WTC11 (cell line): ENCODE measurements around the gene PPM1M. TPM values are rescaled to one million over a fixed set of nuclear protein-coding genes. Genes with fewer than 3 reads are reported as not detected.

ENCODE experiments used
- ATAC-seq: fragments of 200-7000 bp; cut with Tn5 transposase; 2 replicates; pipeline ENCODE4 v1.10.0; 2021; ENCODE audit warnings: mild to moderate bottlenecking, moderate library complexity
- CTCF ChIA-PET: fragments of 300-600 bp; sonication (Branson Sonifier 250); formaldehyde crosslinking; loops from one replicate; lab custom pipeline; 2021; ENCODE audit warnings: antibody characterized with exemption; lab: Charles Lee
- POLR2A ChIA-PET: fragments of 350-600 bp; sonication (Branson Sonifier 250); formaldehyde crosslinking; loops from one replicate; lab custom pipeline; 2021; ENCODE audit warnings: antibody characterized with exemption; lab: Charles Lee
- DNase-seq: peaks from one replicate; pipeline ENCODE4 v3.0.0; 2021; ENCODE audit warnings: low spot score
- H3K27ac Mint-ChIP-seq: 2 replicates; pipeline ENCODE4 v1.8.0; 2021; ENCODE audit warnings: mixed read lengths
- H3K27me3 Mint-ChIP-seq: 2 replicates; pipeline ENCODE4 v1.8.0; 2021; ENCODE audit warnings: low read depth, mild to moderate bottlenecking, moderate library complexity, mixed read lengths
- H3K36me3 Mint-ChIP-seq: 2 replicates; pipeline ENCODE4 v1.8.0; 2021; ENCODE audit warnings: mixed read lengths
- H3K4me1 Mint-ChIP-seq: 2 replicates; pipeline ENCODE4 v1.8.0; 2022; ENCODE audit warnings: mixed read lengths
- H3K4me3 Mint-ChIP-seq: 2 replicates; pipeline ENCODE4 v1.8.0; 2021; ENCODE audit warnings: mild to moderate bottlenecking, moderate library complexity, mixed read lengths
- H3K9me3 Mint-ChIP-seq: 2 replicates; pipeline ENCODE4 v1.8.0; 2021; ENCODE audit warnings: mixed read lengths
- FOXP1 ChIP-seq: sonication (generic); formaldehyde crosslinking; IDR thresholded peaks from 2 replicates; pipeline ENCODE4 v1.8.0; 2022; ENCODE audit warnings: missing genetic modification reagents, mild to moderate bottlenecking, moderate library complexity, borderline replicate concordance
- GTF2I ChIP-seq: fragments of 250-450 bp; sonication (Bioruptor Pico); conservative IDR thresholded peaks from 2 replicates; pipeline ENCODE4 v1.4.0; 2021; ENCODE audit warnings: mild to moderate bottlenecking
- HMGXB4 ChIP-seq: sonication (generic); formaldehyde crosslinking; IDR thresholded peaks from 2 replicates; pipeline ENCODE4 v1.8.1; 2023; ENCODE audit warnings: mild to moderate bottlenecking, moderate library complexity, missing genetic modification reagents
- MXD4 ChIP-seq: fragments of 250-450 bp; sonication (Bioruptor Pico); IDR thresholded peaks from 2 replicates; pipeline ENCODE4 v1.8.0; 2021; ENCODE audit warnings: mild to moderate bottlenecking, moderate library complexity, borderline replicate concordance
- NR1H2 ChIP-seq: sonication (generic); formaldehyde crosslinking; IDR thresholded peaks from 2 replicates; pipeline ENCODE4 v1.9.0; 2021; ENCODE audit warnings: mild to moderate bottlenecking, moderate library complexity, missing genetic modification reagents
- NR3C1 ChIP-seq: sonication (generic); formaldehyde crosslinking; conservative IDR thresholded peaks from 2 replicates; pipeline ENCODE4 v1.8.1; 2023; ENCODE audit warnings: low read depth, mild to moderate bottlenecking, missing genetic modification reagents
- OVOL2 ChIP-seq: fragments of 250-450 bp; sonication (Bioruptor Pico); IDR thresholded peaks from 2 replicates; pipeline ENCODE4 v1.9.0; 2021; ENCODE audit warnings: mild to moderate bottlenecking, borderline replicate concordance
- RELA ChIP-seq: sonication (generic); formaldehyde crosslinking; IDR thresholded peaks from 2 replicates; pipeline ENCODE4 v1.8.1; 2022; ENCODE audit warnings: missing genetic modification reagents, mild to moderate bottlenecking, borderline replicate concordance
- SOX15 ChIP-seq: fragments of 250-450 bp; sonication (Bioruptor Pico); IDR thresholded peaks from 2 replicates; pipeline ENCODE4 v1.9.0; 2021; ENCODE audit warnings: mild to moderate bottlenecking
- TP53 ChIP-seq: sonication (generic); formaldehyde crosslinking; IDR thresholded peaks from 2 replicates; pipeline ENCODE4 v1.8.1; 2023; ENCODE audit warnings: mild to moderate bottlenecking, missing genetic modification reagents
- ZNF121 ChIP-seq: sonication (generic); formaldehyde crosslinking; IDR thresholded peaks from 2 replicates; pipeline ENCODE4 v1.8.0; 2023; ENCODE audit warnings: missing genetic modification reagents
- ZNF232 ChIP-seq: sonication (generic); formaldehyde crosslinking; IDR thresholded peaks from 2 replicates; pipeline ENCODE4 v1.8.0; 2022; ENCODE audit warnings: mild to moderate bottlenecking, missing genetic modification reagents
- ZNF263 ChIP-seq: sonication (generic); formaldehyde crosslinking; IDR thresholded peaks from 2 replicates; pipeline ENCODE4 v1.8.1; 2022; ENCODE audit warnings: low read depth, mild to moderate bottlenecking, moderate library complexity, missing genetic modification reagents
- total RNA-seq: library from RNA; stranded (reverse); gene quantifications from 3 replicates; pipeline ENCODE4 v1.2.3, GENCODE V29; 2021
- TF ChIP-seq, protein P1 (sequence below): sonication (generic); formaldehyde crosslinking; IDR thresholded peaks from 2 replicates; pipeline ENCODE4 v1.8.1; 2023; ENCODE audit warnings: mild to moderate bottlenecking, missing genetic modification reagents, moderate library complexity
- TF ChIP-seq, protein P2 (sequence below): sonication (generic); formaldehyde crosslinking; IDR thresholded peaks from 2 replicates; pipeline ENCODE4 v1.8.0; 2022; ENCODE audit warnings: mild to moderate bottlenecking, missing genetic modification reagents
- TF ChIP-seq, protein P3 (sequence below): sonication (generic); formaldehyde crosslinking; IDR thresholded peaks from 2 replicates; pipeline ENCODE4 v1.8.1; 2023; ENCODE audit warnings: mild to moderate bottlenecking, missing genetic modification reagents, moderate library complexity
- TF ChIP-seq, protein P4 (sequence below): sonication (generic); formaldehyde crosslinking; IDR thresholded peaks from 2 replicates; pipeline ENCODE4 v1.8.0; 2023; ENCODE audit warnings: missing genetic modification reagents, mild to moderate bottlenecking, borderline replicate concordance
- TF ChIP-seq, protein P5 (sequence below): sonication (generic); formaldehyde crosslinking; IDR thresholded peaks from 2 replicates; pipeline ENCODE4 v1.8.0; 2022; ENCODE audit warnings: mild to moderate bottlenecking, missing genetic modification reagents

PPM1M gene
- total RNA-seq, 1 experiment from 2014 or later, result 7.0 TPM

GRCh38 chr3:52262447-52262846 lies 16.9 kb downstream of the PPM1M start (continued):
- TF ChIP-seq, protein P1, sequence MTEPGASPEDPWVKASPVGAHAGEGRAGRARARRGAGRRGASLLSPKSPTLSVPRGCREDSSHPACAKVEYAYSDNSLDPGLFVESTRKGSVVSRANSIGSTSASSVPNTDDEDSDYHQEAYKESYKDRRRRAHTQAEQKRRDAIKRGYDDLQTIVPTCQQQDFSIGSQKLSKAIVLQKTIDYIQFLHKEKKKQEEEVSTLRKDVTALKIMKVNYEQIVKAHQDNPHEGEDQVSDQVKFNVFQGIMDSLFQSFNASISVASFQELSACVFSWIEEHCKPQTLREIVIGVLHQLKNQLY (CRISPR knock-in tag), result no peak
- no peak for TF ChIP-seq TP53
- TF ChIP-seq FOXP1 (CRISPR knock-in tag), result no peak
- no peak for TF ChIP-seq ZNF232 (CRISPR knock-in tag)

DNA sequence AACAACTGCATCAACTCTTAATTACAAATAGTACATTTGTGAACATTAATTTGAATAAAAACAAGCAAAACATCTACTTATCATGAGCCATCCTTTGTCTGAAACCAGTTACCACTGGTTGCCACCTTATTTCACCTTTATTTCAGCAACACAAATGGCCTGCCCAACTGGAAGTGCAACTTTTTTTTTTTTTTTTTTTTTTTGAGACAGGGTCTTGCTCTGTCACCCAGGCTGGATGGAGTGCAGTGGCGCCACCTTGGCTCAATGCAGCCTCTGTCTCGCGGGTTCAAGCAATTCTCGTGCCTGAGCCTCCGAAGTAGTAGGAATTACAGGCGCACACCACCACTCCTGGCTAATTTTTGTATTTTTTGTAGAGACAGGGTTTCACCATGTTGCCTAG lies 19.8 kb downstream of the PPM1M start:
- ATAC-seq (no peak; the same call in 1 of the 2 replicates), DNase-seq (no peak)
- H3K4me1 Mint-ChIP-seq, result no peaks in the 10 kb centered on the region
- H3K9me3 Mint-ChIP-seq, result no peaks in the 10 kb centered on the region
- H3K36me3 Mint-ChIP-seq, result peaks cover 82% of the 10 kb centered on the region
- H3K27me3 Mint-ChIP-seq, result no peaks in the 10 kb centered on the region
- H3K4me3 Mint-ChIP-seq, result no peak overlapping the region
- TF ChIP-seq, protein P2, sequence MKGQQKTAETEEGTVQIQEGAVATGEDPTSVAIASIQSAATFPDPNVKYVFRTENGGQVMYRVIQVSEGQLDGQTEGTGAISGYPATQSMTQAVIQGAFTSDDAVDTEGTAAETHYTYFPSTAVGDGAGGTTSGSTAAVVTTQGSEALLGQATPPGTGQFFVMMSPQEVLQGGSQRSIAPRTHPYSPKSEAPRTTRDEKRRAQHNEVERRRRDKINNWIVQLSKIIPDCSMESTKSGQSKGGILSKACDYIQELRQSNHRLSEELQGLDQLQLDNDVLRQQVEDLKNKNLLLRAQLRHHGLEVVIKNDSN, result no peak
- TF ChIP-seq, protein P3, sequence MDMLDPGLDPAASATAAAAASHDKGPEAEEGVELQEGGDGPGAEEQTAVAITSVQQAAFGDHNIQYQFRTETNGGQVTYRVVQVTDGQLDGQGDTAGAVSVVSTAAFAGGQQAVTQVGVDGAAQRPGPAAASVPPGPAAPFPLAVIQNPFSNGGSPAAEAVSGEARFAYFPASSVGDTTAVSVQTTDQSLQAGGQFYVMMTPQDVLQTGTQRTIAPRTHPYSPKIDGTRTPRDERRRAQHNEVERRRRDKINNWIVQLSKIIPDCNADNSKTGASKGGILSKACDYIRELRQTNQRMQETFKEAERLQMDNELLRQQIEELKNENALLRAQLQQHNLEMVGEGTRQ (CRISPR knock-in tag), result no peak
- TF ChIP-seq SOX15 (no peak), NR3C1 (CRISPR knock-in tag) (no peak), RELA (CRISPR knock-in tag) (no peak), MXD4 (no peak), FOXP1 (CRISPR knock-in tag) (no peak), ZNF121 (CRISPR knock-in tag) (no peak), OVOL2 (CRISPR knock-in tag) (no peak), ZNF263 (CRISPR knock-in tag) (no peak), NR1H2 (CRISPR knock-in tag) (no peak), ZNF232 (CRISPR knock-in tag) (no peak), GTF2I (CRISPR knock-in tag) (no peak), HMGXB4 (CRISPR knock-in tag) (no peak)
- TF ChIP-seq, protein P4, sequence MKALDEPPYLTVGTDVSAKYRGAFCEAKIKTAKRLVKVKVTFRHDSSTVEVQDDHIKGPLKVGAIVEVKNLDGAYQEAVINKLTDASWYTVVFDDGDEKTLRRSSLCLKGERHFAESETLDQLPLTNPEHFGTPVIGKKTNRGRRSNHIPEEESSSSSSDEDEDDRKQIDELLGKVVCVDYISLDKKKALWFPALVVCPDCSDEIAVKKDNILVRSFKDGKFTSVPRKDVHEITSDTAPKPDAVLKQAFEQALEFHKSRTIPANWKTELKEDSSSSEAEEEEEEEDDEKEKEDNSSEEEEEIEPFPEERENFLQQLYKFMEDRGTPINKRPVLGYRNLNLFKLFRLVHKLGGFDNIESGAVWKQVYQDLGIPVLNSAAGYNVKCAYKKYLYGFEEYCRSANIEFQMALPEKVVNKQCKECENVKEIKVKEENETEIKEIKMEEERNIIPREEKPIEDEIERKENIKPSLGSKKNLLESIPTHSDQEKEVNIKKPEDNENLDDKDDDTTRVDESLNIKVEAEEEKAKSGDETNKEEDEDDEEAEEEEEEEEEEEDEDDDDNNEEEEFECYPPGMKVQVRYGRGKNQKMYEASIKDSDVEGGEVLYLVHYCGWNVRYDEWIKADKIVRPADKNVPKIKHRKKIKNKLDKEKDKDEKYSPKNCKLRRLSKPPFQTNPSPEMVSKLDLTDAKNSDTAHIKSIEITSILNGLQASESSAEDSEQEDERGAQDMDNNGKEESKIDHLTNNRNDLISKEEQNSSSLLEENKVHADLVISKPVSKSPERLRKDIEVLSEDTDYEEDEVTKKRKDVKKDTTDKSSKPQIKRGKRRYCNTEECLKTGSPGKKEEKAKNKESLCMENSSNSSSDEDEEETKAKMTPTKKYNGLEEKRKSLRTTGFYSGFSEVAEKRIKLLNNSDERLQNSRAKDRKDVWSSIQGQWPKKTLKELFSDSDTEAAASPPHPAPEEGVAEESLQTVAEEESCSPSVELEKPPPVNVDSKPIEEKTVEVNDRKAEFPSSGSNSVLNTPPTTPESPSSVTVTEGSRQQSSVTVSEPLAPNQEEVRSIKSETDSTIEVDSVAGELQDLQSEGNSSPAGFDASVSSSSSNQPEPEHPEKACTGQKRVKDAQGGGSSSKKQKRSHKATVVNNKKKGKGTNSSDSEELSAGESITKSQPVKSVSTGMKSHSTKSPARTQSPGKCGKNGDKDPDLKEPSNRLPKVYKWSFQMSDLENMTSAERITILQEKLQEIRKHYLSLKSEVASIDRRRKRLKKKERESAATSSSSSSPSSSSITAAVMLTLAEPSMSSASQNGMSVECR (CRISPR knock-in tag), result no peak
- TF ChIP-seq, protein P5, sequence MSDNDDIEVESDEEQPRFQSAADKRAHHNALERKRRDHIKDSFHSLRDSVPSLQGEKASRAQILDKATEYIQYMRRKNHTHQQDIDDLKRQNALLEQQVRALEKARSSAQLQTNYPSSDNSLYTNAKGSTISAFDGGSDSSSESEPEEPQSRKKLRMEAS (CRISPR knock-in tag), result no peak
- no peak overlapping the region for H3K27ac Mint-ChIP-seq
- CTCF ChIA-PET, result no interaction called here
- POLR2A ChIA-PET, result no interaction called here
